Kidney (tissue), 14 donors: ENCODE results near the gene CCDC24. TPM values are rescaled to one million over a fixed set of nuclear protein-coding genes. Genes with fewer than 3 reads are reported as not detected.

Experiments
- DNase-seq, 5 donors: peaks; one replicate each; pipeline ENCODE4 v3.0.0-alpha.2; 2013 to 2020
- FAIRE-seq: peaks from 2 replicates; lab custom pipeline; 2012; peaks lifted over from hg19 to GRCh38; lab: Jason Lieb, UNC
- H3K27ac ChIP-seq, 2 donors: one replicate each; pipeline ENCODE4 v1.7.0; 2013; ENCODE audit warnings: low read depth in 2 of 2, low read length in 2 of 2, inconsistent platforms in 1 of 2
- H3K27me3 ChIP-seq: one replicate; pipeline ENCODE4 v1.7.1; 2013; ENCODE audit warnings: low read length, inconsistent platforms; ENCODE audit not compliant: control insufficient read depth, insufficient read depth
- H3K36me3 ChIP-seq, 3 donors: one replicate each; pipeline versions ENCODE4 v1.7.0 to v1.7.1; 2013; ENCODE audit warnings: low read length in 3 of 3, control low read depth in 1 of 3, inconsistent platforms in 1 of 3; ENCODE audit not compliant: insufficient read depth in 3 of 3, control insufficient read depth in 2 of 3
- H3K4me1 ChIP-seq, 3 donors: one replicate each; pipeline versions ENCODE4 v1.7.0 to v1.7.1; 2013; ENCODE audit warnings: low read length in 3 of 3, inconsistent platforms in 1 of 3, low read depth in 1 of 3; ENCODE audit not compliant: control insufficient read depth in 2 of 3, insufficient read depth in 2 of 3
- H3K4me3 ChIP-seq, 3 donors: one replicate each; pipeline versions ENCODE4 v1.7.0 to v1.8.1; 2013; ENCODE audit warnings: low read length in 3 of 3, control low read depth in 1 of 3, inconsistent platforms in 1 of 3
- H3K9ac ChIP-seq, 3 donors: one replicate each; pipeline versions ENCODE4 v1.7.0 to v1.7.1; 2013; ENCODE audit warnings: low read length in 3 of 3, control low read depth in 1 of 3, inconsistent platforms in 1 of 3
- H3K9me3 ChIP-seq, 3 donors: one replicate each; pipeline versions ENCODE4 v1.7.0 to v1.7.1; 2013; ENCODE audit warnings: low read length in 3 of 3, control low read depth in 1 of 3, inconsistent platforms in 1 of 3; ENCODE audit not compliant: control insufficient read depth in 2 of 3, insufficient read depth in 1 of 3
- CTCF ChIP-seq: IDR thresholded peaks from 3 replicates; pipeline ENCODE4 v1.5.1; 2012; ENCODE audit warnings: mild to moderate bottlenecking, moderate library complexity, borderline replicate concordance; ENCODE audit not compliant: insufficient read depth; ENCODE audit errors: extremely low read depth
- intact Hi-C: fragments of 100-400 bp; cut with DNase I; formaldehyde crosslinking; loops from one replicate; pipeline ENCODE4 v1.11.1; 2022
- polyA plus RNA-seq: library from polyadenylated mRNA; stranded (reverse); fragments of 350-450 nt; fragmentation: Illumina TruSeq; extraction: RNeasy Lipid Tissue Mini Kit (QIAGEN cat#74804); gene quantifications from one replicate; pipeline ENCODE4 v1.2.3, GENCODE V29; 2014; ENCODE audit warnings: low read depth, low replicate concordance; ENCODE audit not compliant: insufficient read depth
- total RNA-seq: library from RNA; stranded (reverse); fragmentation: NEBNext Ultra II Directional; extraction: Animal tissue kit (Norgen Biotek cat#: 25700); gene quantifications from one replicate; pipeline ENCODE4 v1.2.1, GENCODE V29; 2021
- donor health status: control.
- donor health status: control.
- donor health status: control.
- donor health status: control.
- donor health status: control.
- donor health status: DM: yes; HTN: yes; CAD: no.
- donor health status: Normal renal cell carcinoma (clear cell type).

Gene CCDC24
- total and polyA plus RNA-seq, 2 donors from 2014 or later, result 24.3 to 35.6 TPM

GRCh38 chr1:43997295-43997999, 6.0 kb downstream of the CCDC24 start:
- intact Hi-C loops, result no loop called here
- no peak for DNase-seq
- no peaks in the 10 kb centered on the region for H3K27me3 ChIP-seq
- H3K36me3 ChIP-seq, result no peaks in the 10 kb centered on the region
- no peak for TF ChIP-seq CTCF
- FAIRE-seq, result no peak
- H3K9me3 ChIP-seq, result no peaks in the 10 kb centered on the region
- H3K9ac ChIP-seq, result no peak overlapping the region
- H3K4me3 ChIP-seq, result no peak overlapping the region
- peaks cover 0 to 4% (median 0%) of the 10 kb centered on the region in 3 donors for H3K4me1 ChIP-seq
- H3K27ac ChIP-seq, result no peak overlapping the region

- H3K9me3 ChIP-seq, result no peaks in the 10 kb centered on the region
- DNase-seq, result no peak
- no peak overlapping the region for H3K27ac ChIP-seq
- no peak overlapping the region for H3K4me3 ChIP-seq
- no peak overlapping the region for H3K9ac ChIP-seq
- FAIRE-seq, result no peak
- H3K4me1 ChIP-seq, result peaks cover 0 to 3% (median 0%) of the 10 kb centered on the region in 3 donors
- intact Hi-C loops, result no loop called here
- no peaks in the 10 kb centered on the region for H3K36me3 ChIP-seq
- H3K27me3 ChIP-seq, result no peaks in the 10 kb centered on the region
- no peak for TF ChIP-seq CTCF
These were observed 6.6 kb downstream of the CCDC24 start for GRCh38 chr1:43998000-43998378.

GRCh38 chr1:43999455-43999854, 8.1 kb downstream of the CCDC24 start:
- FAIRE-seq (no peak), DNase-seq (no peak)
- intact Hi-C loops, result no loop called here
- no peaks in the 10 kb centered on the region for H3K27me3 ChIP-seq
- H3K4me3 ChIP-seq, result no peak overlapping the region
- H3K4me1 ChIP-seq, result peaks cover 0 to 3% (median 0%) of the 10 kb centered on the region in 3 donors
- H3K27ac ChIP-seq, result no peak overlapping the region
- TF ChIP-seq CTCF, result no peak
- H3K36me3 ChIP-seq, result no peaks in the 10 kb centered on the region
- no peak overlapping the region for H3K9ac ChIP-seq
- no peaks in the 10 kb centered on the region for H3K9me3 ChIP-seq
